Stimulated activated CD8-positive, alpha-beta memory T cell treated with anti-CD3 and anti-CD28 coated beads, Interleukin-15, amount 100 ng/mL, for 1 hour (primary cell): ENCODE results near the gene NCKAP5L.
"Not testable (repeated sequence)": the region's sequence is repeated elsewhere in the genome, so short reads cannot be mapped to it uniquely, and the experiment has no call there.

Experiments
- DNase-seq: peaks from one replicate; pipeline ENCODE4 v3.0.0-alpha.2; 2020; ENCODE audit warnings: low read depth

Gene NCKAP5L

GRCh38 chr12:49864798-49865090 is 36.5 kb upstream of the NCKAP5L start:
- DNase-seq, result no peak

GRCh38 chr12:49863946-49864797 is 36.0 kb upstream of the NCKAP5L start:
- no peak for DNase-seq

- not testable (repeated sequence) for DNase-seq
Observed at GRCh38 chr12:49860921-49861320, 32.7 kb upstream of the NCKAP5L start.

GRCh38 chr12:49855890-49856289 is 27.7 kb upstream of the NCKAP5L start:
- not testable (repeated sequence) for DNase-seq

- no peak for DNase-seq
Observed at GRCh38 chr12:49854976-49855375, 26.8 kb upstream of the NCKAP5L start.

- no peak for DNase-seq
Observed at GRCh38 chr12:49853671-49854070, 25.5 kb upstream of the NCKAP5L start.

GRCh38 chr12:49847161-49847560 is 18.9 kb upstream of the NCKAP5L start:
- DNase-seq, result no peak

- no peak for DNase-seq
Observed at GRCh38 chr12:49846032-49846431, 17.8 kb upstream of the NCKAP5L start.

- no peak for DNase-seq
Observed at GRCh38 chr12:49843876-49844437, 15.7 kb upstream of the NCKAP5L start.

GRCh38 chr12:49843411-49843810 is 15.2 kb upstream of the NCKAP5L start:
- no peak for DNase-seq

- peak; percentile 82 for DNase-seq
Observed at GRCh38 chr12:49842519-49843352, 14.5 kb upstream of the NCKAP5L start, which contains the start of gene BCDIN3D. Gene BCDIN3D, minus strand, starts transcription at chr12:49843106. Its CDS starts 19 bp downstream, at chr12:49843087.

- no peak for DNase-seq
Observed at GRCh38 chr12:49838973-49839633, 10.9 kb upstream of the NCKAP5L start.

GRCh38 chr12:49832836-49833421 is 4.7 kb upstream of the NCKAP5L start:
- DNase-seq, result no peak

- no peak for DNase-seq
Observed at GRCh38 chr12:49831717-49832116, 3.5 kb upstream of the NCKAP5L start.

- DNase-seq, result no peak
Observed at GRCh38 chr12:49827401-49828099, 663 bp downstream of the NCKAP5L start.

GRCh38 chr12:49827051-49827400 is 1.2 kb downstream of the NCKAP5L start:
- no peak for DNase-seq

GRCh38 chr12:49825971-49826421 is 2.2 kb downstream of the NCKAP5L start:
- no peak for DNase-seq

GRCh38 chr12:49825360-49825970 is 2.7 kb downstream of the NCKAP5L start:
- no peak for DNase-seq

- DNase-seq, result no peak
Observed at GRCh38 chr12:49824895-49825294, 3.3 kb downstream of the NCKAP5L start.

- DNase-seq, result no peak
Observed at GRCh38 chr12:49824416-49824815, 3.8 kb downstream of the NCKAP5L start.

- DNase-seq, result no peak
Observed at GRCh38 chr12:49823951-49824350, 4.3 kb downstream of the NCKAP5L start.
